Stimulated activated CD4-positive, alpha-beta T cell treated with anti-CD3 and anti-CD28 coated beads, Interleukin-15, amount 100 ng/mL, for 24 hours (primary cell): ENCODE data around the gene L3MBTL2.

Source experiments
- DNase-seq: peaks from one replicate; pipeline ENCODE4 v3.0.0-alpha.2; 2020

Gene L3MBTL2

DNA sequence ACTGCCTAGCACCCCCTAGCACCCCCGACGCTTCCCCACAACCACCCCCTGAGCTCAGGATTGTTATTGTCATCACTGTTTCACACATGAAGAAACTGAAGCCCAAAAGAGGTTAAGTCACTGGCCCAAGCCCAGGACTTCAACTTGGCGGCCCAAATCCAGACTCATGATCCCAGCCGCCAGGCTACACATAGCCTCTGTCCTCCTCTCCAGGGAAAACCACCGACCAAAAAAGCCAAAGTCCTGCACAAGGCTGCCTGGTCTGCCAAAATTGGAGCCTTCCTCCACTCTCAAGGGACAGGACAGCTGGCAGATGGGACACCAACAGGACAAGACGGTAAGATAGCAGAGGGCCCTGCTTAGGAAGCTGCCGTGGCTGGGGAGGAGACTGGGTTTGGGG, 10.8 kb downstream of the L3MBTL2 start:
- no peak for DNase-seq

DNA sequence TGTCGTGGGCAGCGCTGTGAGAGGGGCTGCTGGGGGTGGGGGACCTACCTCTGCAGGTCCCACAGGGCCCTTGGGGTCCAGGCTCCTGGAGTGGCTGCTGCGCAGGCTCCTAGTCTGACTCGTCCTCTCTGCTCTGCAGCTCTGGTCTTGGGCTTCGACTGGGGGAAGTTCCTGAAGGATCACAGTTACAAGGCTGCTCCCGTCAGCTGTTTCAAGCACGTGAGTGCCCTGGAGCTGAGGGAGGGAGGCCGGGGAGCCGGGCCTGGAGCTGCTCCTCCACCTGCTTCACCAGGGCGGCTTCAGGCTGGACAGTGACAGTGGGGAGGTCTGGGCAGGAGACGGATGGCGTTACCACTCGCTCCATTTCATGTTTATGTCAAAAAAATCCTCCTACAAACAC, 11.9 kb downstream of the L3MBTL2 start:
- DNase-seq = no peak

DNA sequence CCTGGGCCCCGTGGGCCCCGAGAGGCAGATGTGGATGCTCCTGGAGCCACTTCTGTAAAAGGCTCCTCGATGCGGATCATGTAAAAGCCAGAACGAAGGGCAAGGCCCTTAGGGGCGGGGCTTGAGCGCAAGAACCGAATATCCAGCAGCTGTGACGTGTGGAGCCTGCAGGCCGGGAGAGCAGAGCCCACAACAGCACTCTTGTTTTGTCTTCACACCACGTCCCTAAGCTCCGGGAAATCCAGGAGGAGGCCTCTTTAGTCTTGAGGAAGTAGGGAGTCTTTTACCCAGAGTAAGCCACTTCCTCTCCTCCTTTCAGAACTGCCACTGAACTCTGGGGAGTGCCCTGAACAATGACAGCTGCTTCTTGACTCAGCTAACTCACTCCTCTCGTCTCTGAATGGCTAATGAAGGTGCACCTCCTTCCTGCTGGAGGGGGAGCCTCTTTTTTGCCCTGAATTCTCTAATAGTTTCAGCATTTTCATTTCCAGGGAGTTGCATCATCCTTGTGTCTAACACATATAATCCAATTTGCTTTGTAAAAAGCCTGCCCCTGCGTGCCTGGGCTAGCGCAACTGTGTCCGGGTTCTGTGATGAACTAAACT, 12.5 kb downstream of the L3MBTL2 start:
- peak; percentile 61 for DNase-seq

DNA sequence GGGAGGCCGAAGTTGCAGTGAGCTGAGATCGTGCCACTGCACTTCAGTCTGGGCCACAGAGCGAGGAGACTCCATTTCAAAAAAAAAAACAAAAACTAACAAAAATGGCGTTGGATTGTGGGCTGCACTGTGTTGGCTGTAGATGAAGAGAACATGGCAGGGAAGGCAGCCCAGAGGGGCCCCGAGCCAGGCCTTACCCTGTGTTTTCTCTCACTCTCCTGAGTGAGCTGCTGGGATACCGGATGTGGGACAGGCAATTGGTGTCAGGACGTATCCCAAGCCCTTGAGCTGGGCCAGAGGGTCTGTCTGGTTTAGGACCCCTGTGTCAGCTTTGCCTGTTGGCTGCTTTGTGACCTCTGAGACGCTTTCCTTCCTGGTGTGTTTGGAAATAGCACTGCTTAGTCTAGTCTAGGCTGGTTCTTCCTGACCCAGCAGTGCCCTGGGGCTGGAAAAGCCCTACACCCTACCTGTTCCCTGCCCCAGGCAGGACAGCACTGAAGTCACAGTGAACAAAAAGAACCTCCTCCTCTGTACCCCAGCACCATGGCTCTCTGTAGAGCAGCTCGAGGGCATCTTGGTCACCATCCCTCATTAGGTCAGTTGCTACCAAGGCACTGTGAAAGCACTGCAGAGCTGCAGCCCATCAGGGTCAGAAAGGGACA, 17.9 kb downstream of the L3MBTL2 start:
- no peak for DNase-seq

DNA sequence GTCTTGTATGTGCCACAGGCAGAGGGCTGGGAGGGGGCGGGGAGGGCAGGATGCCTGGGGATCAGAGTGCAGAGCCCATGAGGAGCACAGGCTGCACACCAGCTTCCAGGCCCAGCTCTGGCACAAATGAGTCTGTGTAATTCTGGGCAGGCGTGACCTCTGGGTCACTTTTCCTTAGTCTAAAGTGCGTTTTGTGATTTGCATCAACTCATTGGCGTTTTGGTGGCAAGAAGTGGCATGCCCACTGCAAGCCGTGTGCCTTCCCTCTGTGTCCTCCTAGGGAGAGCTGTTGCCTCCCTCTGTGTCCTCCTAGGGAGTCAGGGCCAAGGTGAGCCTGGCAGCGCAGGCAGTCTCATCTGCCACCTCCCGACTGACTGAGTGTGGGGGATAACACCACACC, 18.4 kb downstream of the L3MBTL2 start:
- no peak for DNase-seq

DNA sequence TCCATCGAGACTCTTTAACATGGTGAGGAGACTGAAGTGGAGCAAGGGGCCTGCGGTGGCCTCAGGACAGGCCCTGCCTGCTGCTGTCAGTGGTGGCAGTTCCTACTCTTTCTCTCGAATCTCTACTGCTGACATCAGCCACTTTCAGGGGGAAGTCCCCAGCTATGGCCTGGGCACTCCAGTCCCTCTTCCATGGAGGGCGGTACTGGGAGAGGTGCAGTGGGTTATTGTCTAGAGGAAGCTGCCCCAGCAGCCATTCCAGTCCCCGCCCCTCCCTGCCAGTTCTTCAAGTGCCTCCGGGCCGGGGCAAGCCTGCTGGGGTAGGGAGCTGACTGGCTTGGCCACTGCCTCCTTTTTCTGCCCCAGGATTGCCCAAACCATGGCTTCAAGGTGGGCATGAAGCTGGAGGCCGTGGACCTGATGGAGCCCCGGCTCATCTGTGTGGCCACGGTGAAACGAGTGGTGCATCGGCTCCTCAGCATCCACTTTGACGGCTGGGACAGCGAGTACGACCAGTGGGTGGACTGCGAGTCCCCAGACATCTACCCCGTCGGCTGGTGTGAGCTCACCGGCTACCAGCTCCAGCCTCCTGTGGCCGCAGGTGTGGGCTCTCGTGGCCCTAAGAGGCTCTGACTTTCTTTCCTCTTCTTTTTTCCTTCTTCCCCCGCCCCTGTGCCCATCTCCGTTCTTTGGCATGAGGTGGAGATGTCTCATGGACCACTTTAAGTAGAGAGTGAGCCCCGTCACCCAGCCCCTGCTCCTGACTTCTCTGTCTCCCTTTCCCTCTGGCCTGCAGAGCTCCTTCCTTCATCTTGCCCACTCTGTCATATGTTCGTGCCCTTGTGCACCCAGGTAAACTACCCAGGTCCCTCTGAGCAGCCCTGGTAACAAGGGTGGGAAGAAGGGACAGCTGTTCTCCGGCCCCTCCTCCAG, 21.9 kb downstream of the L3MBTL2 start:
- DNase-seq = no peak

DNA sequence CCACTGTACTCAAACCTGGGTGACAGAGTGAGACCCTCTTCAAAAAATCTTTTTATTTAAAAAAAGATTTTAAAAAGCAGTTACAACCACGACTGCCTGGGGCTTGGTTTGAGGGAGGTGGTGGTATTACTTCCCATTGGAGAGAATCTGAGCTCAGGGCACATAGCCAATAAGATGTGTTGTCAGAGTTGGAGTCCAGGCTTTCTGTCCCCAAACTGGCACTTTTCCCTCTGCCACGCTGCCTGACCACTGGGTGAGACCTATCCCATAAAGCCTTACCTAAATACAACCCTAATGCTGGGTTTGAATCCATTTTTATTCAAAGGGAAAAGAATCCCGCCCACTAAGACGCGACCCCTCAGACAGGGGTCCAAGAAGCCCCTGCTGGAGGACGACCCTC, 24.1 kb downstream of the L3MBTL2 start:
- no peak for DNase-seq

DNA sequence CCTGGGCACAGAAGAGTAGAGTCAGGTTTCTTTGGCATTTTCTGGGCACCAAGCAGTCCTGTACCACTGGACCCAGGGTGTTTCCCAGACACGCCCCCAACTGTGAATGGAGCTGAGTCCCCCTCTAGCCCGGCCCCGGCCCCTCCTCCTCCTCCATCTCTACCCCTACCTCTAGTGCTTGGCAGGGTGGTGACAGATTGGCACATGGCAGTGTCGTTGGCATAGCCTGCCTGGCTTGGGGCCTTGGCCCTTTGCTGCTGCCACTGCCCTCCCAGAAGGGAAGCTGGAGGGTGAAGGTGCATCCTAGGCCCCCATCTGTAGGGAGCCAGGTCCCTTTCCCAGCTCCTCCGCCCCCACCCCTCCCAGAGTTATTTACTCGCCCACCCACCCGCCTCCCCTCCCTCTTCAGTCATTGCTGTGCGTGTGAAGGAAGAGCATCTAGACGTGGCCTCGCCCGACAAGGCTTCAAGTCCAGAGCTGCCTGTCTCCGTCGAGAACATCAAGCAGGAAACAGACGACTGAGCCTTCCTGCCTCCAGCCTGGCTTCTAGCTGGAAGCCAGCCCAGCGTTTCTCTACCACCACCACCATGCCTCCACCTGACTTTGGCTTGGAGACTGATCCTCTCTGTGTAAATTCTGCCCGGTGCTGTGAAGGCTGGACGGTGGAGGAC, 24.8 kb downstream of the L3MBTL2 start:
- DNase-seq = no peak

DNA sequence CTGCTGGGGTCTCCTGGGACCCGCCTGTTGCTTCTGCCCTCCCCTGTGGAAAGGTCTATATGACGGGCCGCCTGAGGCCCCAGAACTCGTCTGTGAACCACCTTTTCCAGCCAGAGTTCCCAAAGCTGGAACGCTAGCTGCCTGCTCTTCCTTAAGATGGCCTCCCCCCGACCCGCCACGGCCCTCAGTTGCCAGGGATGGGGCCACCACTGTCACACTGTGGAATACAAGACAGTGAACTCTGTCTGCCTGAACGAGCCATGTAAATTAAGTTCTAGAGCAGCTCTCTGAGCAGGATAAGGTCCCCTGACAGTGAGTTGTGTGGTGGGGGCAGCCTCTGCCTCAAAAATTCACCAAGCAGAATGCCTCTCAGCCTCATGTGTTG, 25.3 kb downstream of the L3MBTL2 start:
- no peak for DNase-seq

DNA sequence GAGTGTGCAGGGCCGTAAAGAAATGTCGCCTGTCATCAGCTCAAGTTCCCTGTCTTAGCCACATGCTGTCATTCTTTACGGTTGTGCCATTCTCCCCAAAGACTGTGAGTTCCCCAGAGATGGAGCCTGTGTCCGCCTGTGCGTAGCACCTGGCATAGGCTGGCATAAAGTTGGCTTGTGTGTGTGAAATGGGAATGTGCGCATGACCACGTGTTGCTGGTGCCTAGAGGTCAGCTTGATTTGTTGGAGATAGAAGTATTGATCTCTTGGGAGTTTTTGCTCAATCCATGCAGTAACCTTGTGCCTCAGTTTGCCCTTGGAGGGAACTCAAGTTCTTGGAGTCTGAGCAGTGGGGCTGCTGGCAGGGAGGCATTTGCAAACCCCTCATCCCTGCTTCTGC, 26.3 kb downstream of the L3MBTL2 start:
- DNase-seq = no peak

DNA sequence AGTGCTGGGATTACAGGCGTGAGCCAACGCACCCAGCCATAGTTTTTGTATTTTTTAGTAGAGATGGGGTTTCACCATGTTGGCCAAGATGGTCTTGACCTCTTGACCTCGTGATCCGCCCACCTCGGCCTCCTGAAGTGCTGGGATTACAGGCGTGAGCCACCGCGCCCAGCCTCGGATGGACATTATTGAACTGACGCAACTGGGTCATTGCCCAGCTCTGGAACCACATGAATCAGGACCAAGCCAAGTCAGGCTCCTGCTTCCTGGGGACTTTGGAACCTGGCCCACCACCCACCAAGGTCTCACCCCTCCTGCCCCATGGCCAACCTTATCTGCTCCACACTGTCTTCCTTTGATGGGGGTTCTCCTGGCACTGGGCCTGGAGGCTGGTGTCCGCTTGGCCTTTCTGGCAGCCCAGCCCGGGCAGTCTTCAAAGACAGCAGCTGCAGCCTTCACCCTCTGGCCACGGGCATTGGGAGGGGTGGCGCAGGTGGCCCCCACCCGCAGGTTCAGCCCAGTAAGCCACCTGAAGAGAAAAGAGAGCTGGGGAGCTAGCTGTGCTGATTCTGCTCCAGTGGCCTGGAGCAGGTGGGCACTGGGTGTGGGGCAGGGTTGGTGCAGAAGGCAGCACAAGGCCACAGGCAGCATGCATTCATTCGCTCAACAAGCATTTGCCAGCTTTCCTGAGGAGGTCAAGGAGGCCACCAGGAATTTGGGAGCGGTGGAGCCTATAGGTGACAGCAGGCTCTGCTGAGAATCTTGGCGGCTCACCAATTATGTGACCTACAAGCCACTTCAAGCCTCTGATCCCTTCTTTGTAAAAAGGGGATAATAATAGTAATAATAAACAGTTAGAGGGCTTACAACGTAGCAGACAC, 29.9 kb downstream of the L3MBTL2 start:
- no peak for DNase-seq

DNA sequence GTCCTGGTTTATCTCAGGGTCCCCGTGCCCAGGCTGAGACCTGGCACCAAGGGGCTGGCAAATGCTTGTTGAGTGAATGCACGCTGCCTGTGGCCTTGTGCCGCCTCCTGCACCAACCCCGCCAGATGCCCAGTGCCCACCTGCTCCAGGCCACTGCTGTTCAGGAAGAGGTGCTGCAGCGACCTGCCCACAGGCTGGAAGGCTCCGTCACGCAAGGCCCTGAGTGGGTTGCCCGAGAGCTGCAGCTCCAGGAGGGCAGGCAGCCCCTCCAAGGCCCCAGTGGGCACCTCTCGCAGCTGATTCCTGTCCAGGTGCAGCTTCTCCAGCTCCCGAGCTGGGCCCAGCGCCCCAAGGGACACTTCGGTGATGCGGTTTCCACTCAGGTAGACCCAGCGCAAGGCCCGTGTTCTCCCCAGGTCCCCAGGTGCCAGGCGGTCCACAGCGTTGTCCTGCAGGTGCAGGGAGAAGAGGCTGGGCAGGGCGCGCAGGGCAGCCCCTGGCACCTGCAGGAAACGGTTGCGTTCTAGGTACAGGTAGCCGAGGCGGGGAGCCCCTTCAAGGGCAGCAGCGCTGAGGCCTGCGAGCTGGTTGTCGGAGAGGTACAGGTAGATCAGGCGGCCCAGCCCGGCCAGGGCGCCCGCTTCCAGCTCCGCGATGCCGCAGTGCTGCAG, 32.1 kb downstream of the L3MBTL2 start:
- DNase-seq = no peak

DNA sequence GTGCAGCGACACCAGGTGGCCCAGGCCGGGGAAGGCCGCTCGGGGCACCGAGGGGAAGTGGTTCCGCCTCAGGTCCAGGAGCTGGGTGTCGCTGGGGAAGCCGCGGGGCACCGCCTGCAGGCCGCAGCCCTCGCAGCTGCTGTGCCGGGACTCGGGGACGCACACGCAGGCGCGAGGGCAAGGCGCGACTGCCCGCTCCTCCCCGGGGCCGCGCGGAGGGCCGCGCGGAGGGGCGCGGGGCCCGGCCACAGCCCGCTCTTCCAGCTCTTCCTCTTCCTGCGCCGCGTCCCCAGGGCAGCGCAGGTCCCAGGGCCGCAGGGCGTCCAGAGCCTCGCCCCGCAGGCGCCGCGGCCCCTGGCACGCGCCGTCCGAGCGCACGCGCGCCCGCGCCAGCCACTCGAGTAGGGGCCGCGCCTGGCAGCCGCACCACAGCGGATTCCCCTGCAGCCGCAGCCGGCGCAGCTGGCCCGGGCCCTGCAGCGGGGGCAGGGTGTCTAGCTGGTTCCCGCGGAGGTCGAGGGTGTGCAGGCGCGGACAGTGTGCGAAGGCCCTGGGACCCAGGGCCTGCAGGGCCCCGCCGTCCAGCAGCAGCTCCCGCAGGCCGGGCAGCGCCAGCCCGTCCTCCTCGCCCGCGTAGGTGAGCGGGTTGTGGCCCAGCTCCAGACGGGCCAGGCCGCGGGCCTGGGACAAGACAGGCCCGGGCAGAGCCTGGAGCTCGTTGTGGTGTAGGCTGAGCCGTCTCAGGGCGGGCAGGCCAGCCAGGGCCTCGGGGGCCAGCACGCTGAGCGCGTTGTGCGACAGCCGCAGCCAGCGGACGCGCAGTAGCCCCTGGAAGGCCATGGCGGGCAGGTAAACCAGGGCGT, 32.8 kb downstream of the L3MBTL2 start:
- DNase-seq = peak; percentile 88

DNA sequence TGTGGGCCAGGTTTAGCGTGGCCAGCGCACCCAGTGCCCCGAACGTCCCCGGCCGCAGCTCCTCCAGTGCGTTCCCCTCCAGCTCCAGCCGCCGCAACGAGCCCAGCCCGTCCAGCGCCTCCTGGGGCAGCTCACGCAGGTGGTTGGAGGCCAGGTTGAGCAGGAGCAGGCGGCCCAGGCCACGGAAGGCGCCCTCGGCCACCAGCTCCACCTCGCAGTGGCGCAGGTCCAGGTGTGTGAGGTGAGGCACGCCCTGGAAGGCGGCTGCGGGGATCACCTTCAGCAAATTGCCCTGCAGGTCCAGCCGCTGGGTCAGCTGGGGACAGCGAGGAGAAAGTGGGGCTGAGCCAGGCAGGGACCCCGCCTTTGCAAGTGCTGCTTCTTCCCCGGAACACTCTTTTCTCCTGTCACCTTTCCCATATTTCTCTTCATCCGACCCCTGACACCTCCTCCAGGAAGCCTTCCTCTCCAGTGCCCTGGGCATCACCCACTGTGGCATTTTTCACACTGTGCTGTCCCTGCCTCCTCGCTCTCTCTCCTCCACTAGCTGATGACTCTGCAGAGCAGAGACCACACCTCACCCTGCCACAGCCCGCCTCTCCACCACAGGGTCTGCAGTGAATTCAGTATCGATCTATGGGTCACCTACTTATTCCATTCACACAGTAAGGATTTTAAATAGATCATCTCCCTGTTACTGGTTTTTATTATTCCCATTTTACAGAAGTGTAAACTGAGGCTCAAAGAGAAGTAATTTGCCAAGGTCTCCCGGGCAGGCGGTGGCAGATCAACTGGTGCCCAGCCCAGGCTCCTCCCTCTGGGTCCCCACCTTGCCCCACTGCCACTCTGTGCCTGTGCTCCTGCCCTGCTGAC, 33.7 kb downstream of the L3MBTL2 start:
- no peak for DNase-seq

DNA sequence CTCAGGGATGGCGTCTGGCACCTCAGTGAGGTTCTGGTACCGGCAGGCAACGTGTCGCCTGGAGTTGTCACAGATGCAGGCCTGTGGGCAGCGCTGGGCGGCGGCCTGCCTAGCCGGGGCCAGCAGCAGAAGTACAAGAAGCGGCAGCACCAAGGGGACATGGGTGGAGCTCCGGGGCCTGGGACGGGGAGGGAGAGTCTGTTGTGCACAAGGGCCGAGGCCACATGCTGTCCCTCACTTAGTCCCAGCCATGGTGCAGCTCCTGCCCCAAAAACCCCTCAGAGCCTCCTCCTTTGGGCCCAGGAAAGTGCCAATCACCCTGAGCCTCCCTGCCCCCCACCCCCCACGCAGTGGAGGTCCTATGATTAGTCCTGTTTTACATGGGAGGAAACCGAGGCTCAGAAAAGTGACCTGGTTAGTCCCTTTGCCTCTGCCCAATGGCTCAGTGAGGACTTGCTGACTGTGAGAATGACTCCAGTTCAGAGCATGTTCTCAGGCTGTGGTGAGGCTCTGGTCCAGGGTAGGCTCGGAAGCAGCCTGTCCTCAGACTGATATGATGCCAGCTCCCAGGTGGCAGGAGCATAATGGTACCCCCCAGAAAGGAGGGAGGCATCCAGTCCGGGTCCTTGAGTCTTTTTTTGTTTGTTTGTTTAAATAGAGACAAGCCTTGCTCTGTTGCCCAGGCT, 34.5 kb downstream of the L3MBTL2 start:
- no peak for DNase-seq

DNA sequence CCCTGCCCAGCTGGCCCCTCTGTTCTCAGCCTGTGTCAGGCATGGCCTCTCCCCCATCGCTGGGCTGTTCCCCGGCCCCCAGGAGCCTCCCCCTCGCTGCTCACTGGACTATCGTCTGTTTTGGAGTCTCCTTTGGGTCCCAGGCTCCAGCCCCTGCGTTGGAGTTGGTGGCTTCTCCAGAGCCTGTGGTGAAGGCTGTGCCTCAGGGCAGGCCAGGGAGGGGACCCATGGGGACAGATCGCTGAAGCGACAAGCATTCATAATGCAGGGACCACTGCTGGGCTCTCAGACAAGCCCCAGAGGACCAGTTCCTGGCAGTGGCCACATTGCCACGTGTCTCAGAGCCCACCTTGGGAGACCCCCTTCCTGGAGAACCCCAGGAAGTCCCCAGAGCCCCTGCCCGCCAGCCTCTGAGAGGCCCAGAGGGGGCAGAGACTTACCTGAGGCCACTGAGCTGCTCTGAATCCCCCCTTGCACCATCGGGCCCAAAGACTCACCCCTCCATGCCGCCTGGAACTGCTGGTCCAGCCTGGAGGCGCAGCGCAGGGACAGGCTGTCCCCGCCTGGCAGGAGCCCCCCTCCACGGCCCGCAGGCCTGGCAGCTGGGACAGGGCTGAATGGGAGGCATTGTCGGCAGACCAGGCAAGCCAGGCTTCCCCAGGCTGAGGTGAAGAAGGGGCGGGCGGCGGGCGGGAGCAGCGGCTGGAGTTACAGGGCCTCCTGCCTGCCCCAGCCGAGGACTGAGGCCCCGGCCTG, 35.4 kb downstream of the L3MBTL2 start, which contains the start of gene CHADL:
Gene CHADL (minus strand): TSS at position 555 of the 756 bp plus-strand sequence. CDS start 50 bp downstream, at position 505.
- no peak for DNase-seq

DNA sequence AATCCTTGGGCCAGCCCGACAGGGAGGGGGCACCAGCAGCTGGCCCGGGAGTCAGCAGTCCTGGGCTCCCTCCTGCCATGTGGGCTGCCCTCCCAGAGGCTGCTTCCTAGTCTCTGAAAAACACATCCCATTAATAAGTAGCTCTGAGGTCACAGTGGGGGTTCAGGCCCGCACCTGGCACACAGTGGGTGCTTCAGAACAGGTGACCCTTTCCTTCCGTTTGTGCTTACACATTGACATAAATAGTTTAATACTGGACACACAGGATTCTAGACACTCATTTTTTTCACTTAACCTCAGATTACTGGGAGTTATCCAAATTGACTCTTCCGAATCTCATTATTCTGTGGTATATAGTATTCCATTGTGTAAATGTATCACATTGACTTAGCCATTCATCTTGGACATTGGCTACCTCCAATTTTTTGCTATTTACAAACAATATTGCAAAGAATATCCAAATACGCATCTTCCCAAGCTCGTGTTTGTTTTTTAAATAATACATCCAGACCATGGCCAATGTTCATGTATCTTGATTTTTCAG, 36.1 kb downstream of the L3MBTL2 start:
- no peak for DNase-seq
